HCT116 (cell line): ENCODE results near the gene SLC5A2. TPM values are rescaled to one million over a fixed set of nuclear protein-coding genes. Genes with fewer than 3 reads are reported as not detected.

Experiments
- ATAC-seq: fragments of 200-7000 bp; cut with Tn5 transposase; 2 replicates; pipeline ENCODE4 v1.9.1; 2020; ENCODE audit warnings: mild to moderate bottlenecking, moderate library complexity
- BruUV-seq: library from RNA; stranded (reverse); fragments of 400-500 nt; replicated peaks from 2 replicates; lab custom pipeline; 2021; lab: Mats Ljungman, UMichigan
- CTCF ChIA-PET: fragments of 300-600 bp; sonication (Branson Sonifier 250); formaldehyde crosslinking; loops from one replicate; lab custom pipeline; 2021; ENCODE audit warnings: antibody characterized with exemption; lab: Charles Lee
- POLR2A ChIA-PET: fragments of 300-600, 350-600 bp; sonication (Branson Sonifier 250); formaldehyde crosslinking; loops from one replicate; lab custom pipeline; 2021; ENCODE audit warnings: antibody characterized with exemption; lab: Charles Lee
- RAD21 ChIA-PET, 2 experiments: fragments of 300-600 bp; sonication (Branson Sonifier 250); formaldehyde crosslinking; loops; one replicate each; lab custom pipeline; 2023; ENCODE audit warnings: low total read pairs in 2 of 2; ENCODE audit not compliant: uncharacterized antibody in 2 of 2, unreplicated experiment in 2 of 2, low non-redundant PET in 1 of 2; lab: Charles Lee
- DNase-seq: peaks from one replicate; pipeline ENCODE4 v3.0.0-alpha.2; 2010; ENCODE audit warnings: low read depth, low spot score
- H2AFZ ChIP-seq: fragments of 200-600 bp; shearing (Covaris generic), sonication (generic); 2 replicates; pipeline ENCODE4 v1.6.1; 2017; ENCODE audit warnings: low read depth, mixed run types, mixed read lengths, antibody characterized with exemption, low read length; ENCODE audit not compliant: poor library complexity, severe bottlenecking
- H3K27ac ChIP-seq: 2 replicates; pipeline ENCODE4 v1.5.1; 2012; ENCODE audit warnings: low read depth, low read length
- H3K27me3 ChIP-seq: fragments of 200-600 bp; sonication (generic); 2 replicates; pipeline ENCODE4 v1.6.1; 2016; ENCODE audit warnings: mixed run types, low read length, mixed read lengths; ENCODE audit not compliant: insufficient read depth
- H3K36me3 ChIP-seq, 2 experiments: fragments of 200-500 bp in 1 of 2; fragments of 200-600 bp in 1 of 2; sonication (Bioruptor generic) in 1 of 2; sonication (generic) in 1 of 2; 2 replicates each; pipeline versions ENCODE4 v1.5.1 to v1.6.1; 2014 to 2016; ENCODE audit warnings: low read length in 2 of 2, inconsistent platforms in 1 of 2, mixed read lengths in 1 of 2, mixed run types in 1 of 2; ENCODE audit not compliant: insufficient read depth in 2 of 2, control insufficient read depth in 1 of 2
- H3K4me1 ChIP-seq, 2 experiments: fragments of 200-600 bp in 1 of 2; sonication (generic) in 1 of 2; 2 replicates each; pipeline versions ENCODE4 v1.5.1 to v1.6.1; 2012 to 2017; ENCODE audit warnings: low read length in 2 of 2, inconsistent platforms in 1 of 2, mild to moderate bottlenecking in 1 of 2, mixed read lengths in 1 of 2, mixed run types in 1 of 2, moderate library complexity in 1 of 2; ENCODE audit not compliant: insufficient read depth in 2 of 2, control insufficient read depth in 1 of 2
- H3K4me2 ChIP-seq: fragments of 200-600 bp; sonication (generic); 2 replicates; pipeline ENCODE4 v1.6.1; 2017; ENCODE audit warnings: mixed run types, low read length, mixed read lengths
- H3K4me3 ChIP-seq, 2 experiments: fragments of 200-600 bp in 1 of 2; sonication (generic) in 1 of 2; replicated peaks in 1 of 2; 2 replicates each; pipeline ENCODE4 v1.5.1; 2011 to 2016; ENCODE audit warnings: low read length in 2 of 2, control low read depth in 1 of 2, low read depth in 1 of 2, mild to moderate bottlenecking in 1 of 2, mixed read lengths in 1 of 2, mixed run types in 1 of 2
- H3K79me2 ChIP-seq: fragments of 200-600 bp; sonication (generic); 2 replicates; pipeline ENCODE4 v1.6.1; 2017; ENCODE audit warnings: mild to moderate bottlenecking, mixed run types, low read length, moderate library complexity, mixed read lengths; ENCODE audit not compliant: insufficient read depth
- H3K9ac ChIP-seq: fragments of 200-600 bp; sonication (generic); 2 replicates; pipeline ENCODE4 v1.6.1; 2016; ENCODE audit warnings: low read length, mixed read lengths
- H3K9me2 ChIP-seq: fragments of 200-600 bp; sonication (generic), shearing (Covaris generic); 2 replicates; pipeline ENCODE4 v1.6.1; 2017; ENCODE audit warnings: mixed run types, mild to moderate bottlenecking, moderate library complexity; ENCODE audit not compliant: insufficient read depth
- H3K9me3 ChIP-seq, 2 experiments: fragments of 200-500 bp in 1 of 2; fragments of 200-600 bp in 1 of 2; sonication (Bioruptor generic) in 1 of 2; sonication (generic) in 1 of 2; 2 replicates each; pipeline ENCODE4 v1.6.1; 2014 to 2017; ENCODE audit warnings: low read length in 2 of 2, mixed read lengths in 2 of 2, inconsistent platforms in 1 of 2, low read depth in 1 of 2, mild to moderate bottlenecking in 1 of 2, mixed run types in 1 of 2, moderate library complexity in 1 of 2; ENCODE audit not compliant: control insufficient read depth in 1 of 2, insufficient read depth in 1 of 2
- H4K20me1 ChIP-seq: fragments of 200-600 bp; sonication (generic), shearing (Covaris generic); 2 replicates; pipeline ENCODE4 v1.6.1; 2017; ENCODE audit warnings: mixed run types, mild to moderate bottlenecking, moderate library complexity; ENCODE audit not compliant: insufficient read depth
- ATF3 ChIP-seq: IDR thresholded peaks from 2 replicates; pipeline ENCODE4 v1.6.1; 2012
- CBX3 ChIP-seq: IDR thresholded peaks from 2 replicates; pipeline ENCODE4 v1.6.1; 2012; ENCODE audit warnings: low read depth
- CTCF ChIP-seq, 3 experiments: fragments of 200-600 bp in 1 of 3; sonication (generic) in 1 of 3; IDR thresholded peaks in 2 of 3; conservative IDR thresholded peaks in 1 of 3; 2 replicates each; pipeline ENCODE4 v1.5.1; 2012 to 2017; ENCODE audit warnings: low read depth in 2 of 3, low read length in 2 of 3, antibody characterized with exemption in 1 of 3, borderline replicate concordance in 1 of 3, control low read depth in 1 of 3, mild to moderate bottlenecking in 1 of 3, mixed read lengths in 1 of 3, mixed run types in 1 of 3, moderate library complexity in 1 of 3; ENCODE audit not compliant: insufficient read depth in 1 of 3
- EZH2phosphoT487 ChIP-seq: fragments of 200-600 bp; IDR thresholded peaks from 2 replicates; pipeline ENCODE4 v1.6.1; 2018; ENCODE audit warnings: antibody characterized with exemption, borderline replicate concordance
- MAX ChIP-seq: IDR thresholded peaks from 2 replicates; pipeline ENCODE4 v1.6.1; 2012
- POLR2A ChIP-seq: IDR thresholded peaks from 2 replicates; pipeline ENCODE4 v1.7.0; 2011; ENCODE audit warnings: borderline replicate concordance; ENCODE audit not compliant: insufficient read depth, insufficient read length; ENCODE audit errors: extremely low read depth
- RAD21 ChIP-seq: IDR thresholded peaks from 2 replicates; pipeline ENCODE4 v1.6.1; 2012; ENCODE audit warnings: low read depth, mild to moderate bottlenecking
- SP1 ChIP-seq: IDR thresholded peaks from 2 replicates; pipeline ENCODE4 v1.6.1; 2012; ENCODE audit warnings: low read depth
- TCF7L2 ChIP-seq: IDR thresholded peaks from 2 replicates; pipeline ENCODE4 v1.7.0; 2011; ENCODE audit warnings: borderline replicate concordance, inconsistent platforms; ENCODE audit not compliant: insufficient read depth, insufficient read length; ENCODE audit errors: extremely low read depth
- YY1 ChIP-seq: IDR thresholded peaks from 2 replicates; pipeline ENCODE4 v1.6.1; 2011; ENCODE audit warnings: low read length, low read depth, moderate library complexity, mild to moderate bottlenecking; ENCODE audit not compliant: insufficient replicate concordance; ENCODE audit errors: extremely low read depth
- intact Hi-C: fragments of 100-400 bp; cut with micrococcal nuclease; formaldehyde crosslinking; loops from 2 replicates; pipeline ENCODE4 v1.10.0; 2022
- total RNA-seq: library from RNA; stranded (reverse); gene quantifications from one replicate; pipeline ENCODE4 v1.2.1, GENCODE V29; 2021; ENCODE audit not compliant: unreplicated experiment

Gene SLC5A2
- total RNA-seq, 1 experiment from 2014 or later = 0.10 TPM

- Histone ChIP-seq H4K20me1 (no peaks in the 10 kb centered on the region), H3K9me3 (no peaks in the 10 kb centered on the region), H3K27ac (no peak overlapping the region), H3K9me2 (no peaks in the 10 kb centered on the region), H3K4me2 (no peak overlapping the region), H3K36me3 (peaks cover 2 to 4% of the 10 kb centered on the region in 2 experiments; a peak in 2 of 4 replicates), H3K4me1 (peaks cover 2 to 14% of the 10 kb centered on the region in 2 experiments; a peak in 2 of 4 replicates), H2AFZ (no peak overlapping the region), H3K9ac (no peak overlapping the region), H3K79me2 (no peaks in the 10 kb centered on the region)
- POLR2A ChIA-PET = no interaction called here
- intact Hi-C loops = no loop called here
- DNase-seq = no peak
- RAD21 ChIA-PET = no interaction called here
- TSS peak; percentile 22 for BruUV-seq
- ATAC-seq = no peak
- CTCF ChIA-PET = no interaction called here
- TF ChIP-seq POLR2A (no peak), YY1 (no peak), CBX3 (no peak), SP1 (no peak), CTCF (IDR thresholded peaks at IDR 0.05 in 2 of 3, conservative IDR thresholded peaks at IDR 0.05 in 1 of 3; ENCODE audit: borderline replicate concordance in 1 of 3, insufficient read depth in 1 of 3, low read depth in 2 of 3, low read length in 2 of 3) (no peak), MAX (no peak), TCF7L2 (no peak), EZH2phosphoT487 (no peak), ATF3 (no peak), RAD21 (no peak)
- TF ChIP-seq, all 23 proteins: peak for 0
- no peak overlapping the region for H3K4me3 ChIP-seq
- H3K27me3 ChIP-seq = no peaks in the 10 kb centered on the region
These were observed 7.0 kb downstream of the SLC5A2 start for GRCh38 chr16:31489616-31490584.
